ENCODE data around the gene NECAP2. TPM values are rescaled to one million over a fixed set of nuclear protein-coding genes. Genes with fewer than 3 reads are reported as not detected.

NECAP2 gene
- total RNA-seq, 2 donors from 2014 or later = 46.4 to 57.7 TPM

DNA sequence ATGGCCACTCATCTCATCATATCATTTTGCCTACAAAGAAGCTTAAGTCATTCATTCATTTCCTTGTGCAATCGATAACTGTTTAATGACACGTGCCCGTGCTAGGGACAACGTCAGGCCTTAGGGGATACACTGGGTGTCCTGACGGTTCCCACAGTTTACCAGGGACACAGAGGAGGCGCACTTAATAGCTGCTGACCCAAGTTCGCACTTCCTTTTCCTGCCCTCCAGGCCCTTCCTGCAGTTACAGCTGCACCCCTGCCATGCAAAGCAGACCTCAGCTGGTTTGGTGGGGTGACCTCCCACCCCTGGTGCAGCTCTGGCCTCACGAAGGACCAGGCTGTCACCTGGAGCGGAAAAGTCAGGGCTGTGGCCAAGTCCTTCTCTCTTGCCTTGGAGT lies 7.5 kb upstream of the NECAP2 start:
- Histone ChIP-seq H3K27me3 (no peaks in the 10 kb centered on the region), H3K27ac (no peak overlapping the region), H3K9me3 (no peaks in the 10 kb centered on the region), H3K4me1 (no peaks in the 10 kb centered on the region), H3K9ac (ENCODE audit: low read depth in 2 of 2, low read length in 2 of 2) (no peak overlapping the region), H3K4me3 (no peak overlapping the region), H3K36me3 (no peaks in the 10 kb centered on the region)
- no peak for TF ChIP-seq CTCF (IDR thresholded peaks at IDR 0.05)
- intact Hi-C loops (cut with DNase I) = no loop called here
- DNase-seq = no peak

GRCh38 chr1:16434007-16434406 lies 6.5 kb upstream of the NECAP2 start:
- no peak overlapping the region for H3K27ac ChIP-seq
- no peaks in the 10 kb centered on the region for H3K9me3 ChIP-seq
- H3K9ac ChIP-seq (ENCODE audit: low read depth in 2 of 2, low read length in 2 of 2) = no peak overlapping the region
- no peaks in the 10 kb centered on the region for H3K4me1 ChIP-seq
- H3K36me3 ChIP-seq = no peaks in the 10 kb centered on the region
- intact Hi-C loops (cut with DNase I) = no loop called here
- H3K4me3 ChIP-seq = no peak overlapping the region
- no peaks in the 10 kb centered on the region for H3K27me3 ChIP-seq
- TF ChIP-seq CTCF (IDR thresholded peaks at IDR 0.05) = no peak
- DNase-seq = no peak

GRCh38 chr1:16434501-16434900 lies 6.0 kb upstream of the NECAP2 start:
- no peak overlapping the region for H3K9ac ChIP-seq (ENCODE audit: low read depth in 2 of 2, low read length in 2 of 2)
- no peaks in the 10 kb centered on the region for H3K4me1 ChIP-seq
- H3K4me3 ChIP-seq = no peak overlapping the region
- no peaks in the 10 kb centered on the region for H3K9me3 ChIP-seq
- no peak for DNase-seq
- intact Hi-C loops (cut with DNase I) = no loop called here
- H3K27me3 ChIP-seq = no peaks in the 10 kb centered on the region
- TF ChIP-seq CTCF (IDR thresholded peaks at IDR 0.05) = no peak
- no peaks in the 10 kb centered on the region for H3K36me3 ChIP-seq
- H3K27ac ChIP-seq = no peak overlapping the region

DNA sequence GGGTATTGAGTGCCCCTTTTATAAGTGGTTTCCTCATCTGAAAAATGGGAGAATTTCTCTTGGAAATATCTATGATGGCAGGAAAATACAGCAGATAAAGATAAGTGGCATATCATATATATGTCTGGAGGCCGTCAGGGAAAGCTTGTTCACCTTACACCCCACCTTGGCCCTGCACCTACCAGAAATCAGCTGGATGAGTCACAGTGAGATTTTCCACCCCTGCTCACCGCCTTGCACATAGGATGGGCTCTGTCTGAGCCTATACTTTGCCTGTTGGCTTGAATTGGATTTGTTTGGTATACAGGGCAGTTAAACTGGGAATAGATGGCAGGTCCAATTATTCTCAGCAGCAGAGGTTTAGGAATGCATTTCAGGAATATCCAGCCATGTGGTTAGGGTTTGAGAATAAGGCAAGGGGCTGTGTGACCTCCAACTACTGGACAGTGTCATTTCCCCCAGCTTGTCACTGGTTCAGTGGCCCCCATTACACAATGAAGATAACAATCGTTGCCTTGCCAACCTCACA lies 3.5 kb upstream of the NECAP2 start, which contains the start of gene SPATA21:
SPATA21 (minus strand) TSS at position 479 of the 529 bp plus-strand sequence. CDS start 6,053 bp downstream, outside the sequence.
- no peak for DNase-seq
- no peaks in the 10 kb centered on the region for H3K9me3 ChIP-seq
- H3K36me3 ChIP-seq = no peaks in the 10 kb centered on the region
- intact Hi-C loops (cut with DNase I) = no loop called here
- H3K4me1 ChIP-seq = peaks cover 5% of the 10 kb centered on the region
- no peak for TF ChIP-seq CTCF (IDR thresholded peaks at IDR 0.05)
- H3K9ac ChIP-seq (ENCODE audit: low read depth in 2 of 2, low read length in 2 of 2) = no peak within 1 kb of the TSS
- no peaks in the 10 kb centered on the region for H3K27me3 ChIP-seq
- no peak within 1 kb of the TSS for H3K4me3 ChIP-seq
- no peak within 1 kb of the TSS for H3K27ac ChIP-seq

DNA sequence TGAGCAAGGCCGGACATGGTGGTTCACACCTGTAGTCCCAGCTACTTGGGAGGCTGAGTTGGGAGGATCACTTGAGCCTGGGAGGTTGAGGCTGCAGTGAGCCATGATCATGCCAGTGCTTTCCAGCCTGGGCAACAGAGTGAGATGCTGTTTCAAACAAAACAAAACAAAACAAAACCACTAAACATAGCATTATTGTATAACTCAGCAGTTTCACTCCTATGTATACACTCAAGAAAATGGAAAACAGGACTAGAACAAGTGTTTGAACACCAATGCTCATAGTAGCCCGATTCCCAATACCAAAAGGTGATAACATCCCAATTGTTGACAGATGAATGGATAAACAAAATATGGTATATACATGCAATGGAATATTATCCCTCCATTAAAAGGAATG lies 2.0 kb upstream of the NECAP2 start:
- H3K9ac ChIP-seq (ENCODE audit: low read depth in 2 of 2, low read length in 2 of 2) = no peak overlapping the region
- no peak overlapping the region for H3K27ac ChIP-seq
- no peaks in the 10 kb centered on the region for H3K36me3 ChIP-seq
- no peaks in the 10 kb centered on the region for H3K27me3 ChIP-seq
- intact Hi-C loops (cut with DNase I) = no loop called here
- no peak overlapping the region for H3K4me3 ChIP-seq
- DNase-seq = no peak
- TF ChIP-seq CTCF (IDR thresholded peaks at IDR 0.05) = no peak
- peaks cover 5% of the 10 kb centered on the region for H3K4me1 ChIP-seq
- no peaks in the 10 kb centered on the region for H3K9me3 ChIP-seq

Data from colonic mucosa (tissue), 4 donors.